Stimulated activated CD8-positive, alpha-beta memory T cell treated with anti-CD3 and anti-CD28 coated beads, Interleukin-7, amount 100 ng/mL, for 4 hours (primary cell): ENCODE data around the gene MRPS27.

Experiments used
- DNase-seq, 2 donors: peaks; one replicate each; pipeline ENCODE4 v3.0.0-alpha.2; 2020; ENCODE audit warnings: low read depth in 2 of 2

The MRPS27 gene

DNA sequence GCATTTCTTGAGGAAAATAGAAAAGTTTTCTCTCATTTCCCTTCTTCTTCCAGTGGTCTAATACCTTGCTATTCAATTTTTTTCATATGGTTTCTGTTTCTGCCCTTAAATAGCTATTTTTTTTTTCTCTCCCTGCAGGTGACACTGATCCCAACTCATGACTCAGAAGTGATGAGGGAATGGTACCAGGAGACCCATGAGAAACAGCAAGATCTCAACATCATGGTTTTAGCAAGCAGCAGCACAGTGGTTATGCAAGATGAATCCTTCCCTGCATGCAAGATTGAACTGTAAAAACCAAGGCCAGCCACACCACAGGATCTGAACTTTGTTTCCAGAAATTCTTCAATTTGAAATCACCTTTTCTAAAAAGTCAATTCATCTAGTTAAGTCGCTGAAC is 115.1 kb downstream of the MRPS27 start:
- DNase-seq, result no peak

GRCh38 chr5:72203251-72203845 is 116.7 kb downstream of the MRPS27 start:
- DNase-seq, result no peak

DNA sequence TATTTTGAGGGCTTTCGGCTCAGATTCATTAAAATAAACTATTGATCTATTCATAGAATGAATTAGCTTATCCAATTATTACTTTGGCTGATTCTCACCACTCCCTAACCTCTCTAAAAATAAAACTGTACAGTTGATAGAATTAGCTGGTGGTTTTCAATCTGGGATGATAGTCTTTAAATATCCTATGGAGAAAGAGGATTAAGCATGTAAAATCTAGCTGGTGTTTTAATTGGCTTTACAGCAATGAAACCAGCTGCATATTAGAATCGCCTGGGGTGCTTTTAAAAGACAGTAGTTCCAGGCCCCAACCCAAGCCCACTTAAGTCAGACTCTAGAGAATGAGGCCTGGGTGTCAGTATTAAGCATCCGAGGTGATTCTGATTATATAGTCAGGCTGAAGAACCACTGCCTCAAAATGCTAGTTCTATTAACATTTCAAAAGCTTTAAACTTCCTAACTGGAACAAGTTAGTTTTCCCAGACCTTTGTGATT is 117.7 kb downstream of the MRPS27 start:
- DNase-seq, result no peak

- no peak for DNase-seq
Measured at GRCh38 chr5:72199681-72200080, 120.4 kb downstream of the MRPS27 start.

GRCh38 chr5:72197393-72197792 is 122.6 kb downstream of the MRPS27 start:
- no peak for DNase-seq

- DNase-seq, result no peak
Measured at GRCh38 chr5:72195581-72195980, 124.5 kb downstream of the MRPS27 start.

GRCh38 chr5:72194846-72195245 is 125.2 kb downstream of the MRPS27 start:
- peak in 1 of 2 donors; percentile 6 for DNase-seq

DNA sequence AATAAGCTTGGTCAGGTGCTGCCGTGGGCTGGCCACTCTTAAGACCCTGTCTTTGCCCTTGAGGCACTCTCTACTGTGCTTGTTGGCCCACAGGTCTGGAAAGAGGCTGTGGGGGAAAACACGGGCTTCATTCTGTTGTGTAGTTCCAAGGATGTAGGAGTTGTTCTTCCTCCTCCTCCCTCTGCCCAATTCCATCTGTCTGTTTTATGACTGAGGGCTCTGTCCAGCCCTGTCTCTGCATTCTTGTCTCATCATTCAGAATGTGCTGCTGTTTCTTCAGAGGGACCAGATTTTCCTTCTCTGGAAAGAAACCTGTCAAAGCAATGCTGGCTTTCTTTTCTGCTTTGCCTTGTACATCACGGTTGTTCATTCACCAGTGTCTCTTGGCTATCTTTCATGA is 128.6 kb downstream of the MRPS27 start:
- DNase-seq, result no peak

GRCh38 chr5:72189146-72189545 is 130.9 kb downstream of the MRPS27 start:
- DNase-seq, result no peak

DNA sequence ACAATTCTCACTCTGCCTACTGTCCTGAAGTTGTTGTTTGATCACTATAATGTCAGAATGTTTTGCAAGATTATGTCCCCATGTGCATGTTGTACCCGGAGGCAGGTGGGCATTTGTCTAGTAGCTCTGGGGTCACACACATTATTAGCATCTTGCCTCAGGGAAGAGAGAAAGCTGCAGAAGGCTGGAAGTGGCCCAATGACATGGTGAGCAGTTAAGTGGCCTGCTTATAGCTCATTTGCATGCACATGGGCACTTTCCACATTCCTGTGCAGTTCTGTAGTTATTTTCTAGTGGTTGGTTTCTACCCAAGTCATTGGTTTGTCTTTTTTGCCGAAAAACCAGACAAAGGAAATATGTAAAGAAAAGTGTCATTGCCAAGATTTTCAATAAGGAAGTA is 131.9 kb downstream of the MRPS27 start:
- DNase-seq, result no peak

GRCh38 chr5:72187388-72188075 is 132.5 kb downstream of the MRPS27 start:
- no peak for DNase-seq

DNA sequence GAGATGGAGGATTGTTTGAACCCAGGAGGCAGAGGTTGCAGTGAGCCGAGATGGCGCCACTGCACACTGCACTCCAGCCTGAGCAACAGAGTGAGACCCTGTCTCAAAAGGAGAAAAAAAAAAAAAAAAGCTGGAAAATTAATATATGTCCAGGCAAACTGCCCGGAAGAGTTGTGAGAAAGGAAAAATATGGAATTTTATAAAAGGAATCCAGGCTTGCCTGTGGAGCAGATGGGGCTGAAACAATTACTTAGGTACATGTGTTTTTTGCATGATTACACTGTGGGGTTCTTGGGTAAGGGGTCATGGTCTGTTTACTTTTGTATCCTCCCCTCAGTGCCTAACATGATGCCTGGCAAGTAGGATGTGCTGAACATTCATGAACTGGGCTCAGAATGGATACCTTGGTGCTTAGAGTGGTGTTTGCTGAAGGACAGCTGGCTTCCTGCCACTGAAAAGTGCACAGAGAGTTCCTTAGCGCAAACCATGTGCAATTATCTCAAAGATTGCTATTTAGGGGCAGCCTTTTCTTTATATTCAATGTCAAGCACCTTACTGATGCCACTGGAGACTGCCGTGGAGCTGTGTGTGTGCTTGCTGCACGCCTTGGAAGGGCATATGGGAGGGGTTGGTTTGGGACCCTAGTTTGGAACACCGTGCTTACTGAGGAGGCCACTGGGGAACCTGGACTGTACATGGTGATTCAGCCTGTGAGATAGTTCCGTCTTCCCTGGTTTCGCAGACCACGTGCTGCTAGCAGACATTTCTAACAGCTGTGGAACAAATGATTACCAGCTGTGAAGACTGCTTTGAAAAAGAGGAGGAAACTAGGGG is 134.3 kb downstream of the MRPS27 start:
- DNase-seq, result no peak

DNA sequence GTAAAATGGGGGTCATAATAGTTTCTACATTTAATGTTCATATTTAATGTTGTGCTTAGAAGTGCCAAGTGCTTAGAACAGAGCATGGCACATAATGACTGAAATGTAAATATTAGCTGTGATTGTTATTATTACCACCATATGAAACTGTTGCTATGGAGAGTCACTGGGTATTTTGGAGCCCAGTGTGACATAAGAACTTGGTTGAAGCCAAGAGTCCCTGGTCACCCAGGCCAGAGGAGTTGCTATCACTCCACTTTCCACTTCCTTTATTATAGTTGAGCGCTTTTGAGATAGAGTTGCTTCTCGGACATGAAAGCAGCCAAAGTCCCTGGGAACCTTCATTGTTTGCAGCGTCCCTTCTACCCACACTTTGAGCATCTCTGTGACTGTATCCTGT is 135.6 kb downstream of the MRPS27 start:
- no peak for DNase-seq

DNA sequence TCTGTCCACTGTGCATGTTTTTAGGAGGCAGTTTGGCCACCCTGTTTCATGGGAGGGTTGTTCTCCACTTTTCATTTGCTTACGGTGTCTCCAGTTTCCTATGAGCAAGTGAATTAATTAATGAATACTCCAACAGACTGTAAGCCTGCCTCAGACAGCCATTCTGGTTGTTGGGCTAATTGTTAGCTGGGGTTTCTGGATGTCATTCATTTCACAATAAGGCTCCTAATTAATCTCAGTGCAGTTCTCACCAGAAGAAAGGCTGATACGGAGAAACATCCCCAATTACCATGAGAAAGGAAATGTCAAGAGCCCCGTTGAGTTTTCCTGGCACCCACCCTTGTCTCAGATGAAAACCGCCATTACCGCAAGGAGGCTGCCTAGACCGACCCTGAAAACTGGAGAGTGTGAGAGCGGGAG is 136.9 kb downstream of the MRPS27 start:
- DNase-seq, result no peak

DNA sequence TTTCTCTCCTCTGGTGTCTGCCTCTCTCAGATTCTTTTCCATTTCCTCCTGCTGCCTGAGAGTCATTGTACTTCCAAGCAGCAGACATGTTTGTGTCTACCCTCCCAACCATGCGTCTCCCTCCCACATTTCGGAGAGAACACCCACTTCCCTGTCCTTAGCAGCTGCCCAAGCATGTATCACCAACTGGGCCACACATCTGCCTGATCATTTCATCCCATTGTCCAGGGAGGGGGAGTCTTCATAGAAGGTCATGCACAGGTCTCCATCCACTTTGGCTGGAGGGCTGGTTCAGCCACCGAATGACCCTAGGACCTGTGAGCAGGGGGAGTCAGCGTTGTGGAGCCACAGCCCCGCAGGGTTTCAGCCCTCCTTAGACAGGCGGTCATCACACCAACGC is 137.4 kb downstream of the MRPS27 start:
- no peak for DNase-seq

- no peak for DNase-seq
Measured at GRCh38 chr5:72180925-72181324, 139.1 kb downstream of the MRPS27 start.

GRCh38 chr5:72179816-72180440 is 140.1 kb downstream of the MRPS27 start:
- DNase-seq, result no peak

DNA sequence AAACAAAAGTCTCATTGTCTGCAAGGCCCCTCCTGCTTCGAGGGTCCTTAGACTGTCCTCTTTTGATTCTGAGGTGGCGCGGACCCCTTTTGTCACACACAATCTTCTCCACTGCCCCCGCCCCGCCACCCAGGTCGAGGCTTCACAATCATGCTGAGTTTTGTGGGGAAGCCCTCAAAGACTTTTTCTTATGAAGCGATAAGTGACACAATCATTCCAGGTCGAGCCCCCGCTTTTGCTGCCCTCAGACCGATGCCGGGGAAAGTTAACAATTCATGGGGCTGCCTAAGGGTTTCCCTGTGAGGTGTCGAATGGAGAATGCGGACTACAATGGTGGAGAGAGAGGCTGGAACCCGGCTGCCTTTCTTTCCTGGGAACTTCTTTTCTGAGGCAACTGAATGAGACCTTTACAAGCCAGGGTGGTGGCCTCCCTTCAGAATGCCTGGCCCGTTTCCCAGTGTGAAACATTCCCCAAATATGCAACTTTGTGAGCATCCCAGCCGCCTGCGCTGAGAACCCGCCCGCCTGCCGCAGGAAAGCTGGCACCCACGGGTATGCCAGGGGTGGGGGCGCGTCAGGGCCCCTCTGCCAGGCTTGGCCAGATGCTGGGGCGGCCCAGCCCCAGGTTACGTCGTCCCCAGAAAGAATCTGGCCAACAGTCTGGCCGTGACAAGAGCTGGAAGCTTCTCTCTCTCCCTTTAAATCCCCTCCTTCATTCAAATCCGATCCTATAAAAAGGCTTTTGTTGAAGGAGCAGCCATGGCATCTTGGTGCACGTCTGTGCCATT is 140.8 kb downstream of the MRPS27 start:
- no peak for DNase-seq

GRCh38 chr5:72177538-72177937 is 142.5 kb downstream of the MRPS27 start:
- no peak for DNase-seq

DNA sequence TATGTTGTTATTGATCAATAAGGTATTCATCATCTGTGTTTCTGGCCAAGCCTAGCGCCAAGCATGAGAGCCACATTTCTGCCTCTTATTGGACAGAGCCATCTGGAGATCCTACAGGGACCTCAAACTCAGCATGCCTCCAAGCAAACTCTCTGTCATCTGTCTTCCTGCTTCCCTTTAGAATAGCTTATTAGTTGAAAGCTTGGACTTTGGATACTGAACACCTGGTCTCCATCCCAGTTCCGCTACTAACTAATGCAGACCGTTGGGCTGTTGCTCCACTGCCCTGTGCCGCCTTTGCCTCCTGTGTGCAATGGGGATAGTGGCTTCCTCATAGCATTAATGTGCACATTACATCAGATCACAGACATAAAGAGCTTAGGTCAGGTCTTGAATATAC is 147.3 kb downstream of the MRPS27 start:
- no peak for DNase-seq

DNA sequence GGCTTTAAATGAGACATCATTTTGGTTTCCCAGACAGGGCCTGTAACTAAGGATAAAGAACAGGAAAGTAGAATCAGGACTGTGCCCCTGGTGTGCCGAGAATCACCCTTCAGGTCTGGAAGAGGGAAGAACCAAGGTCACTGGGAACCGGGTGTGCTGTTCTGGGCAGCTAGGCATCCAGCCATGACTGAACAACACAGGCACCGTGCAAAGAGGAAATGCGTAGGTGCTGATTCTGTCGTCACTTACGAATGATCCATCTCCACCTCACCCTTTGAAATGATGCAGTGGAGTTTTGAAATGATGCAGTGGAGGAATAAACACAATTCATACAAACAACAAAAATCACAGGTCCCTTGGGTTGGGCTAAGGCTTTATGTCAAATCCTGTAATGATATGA is 148.4 kb downstream of the MRPS27 start:
- no peak for DNase-seq
